Subcutaneous adipose tissue (tissue), 4 donors: ENCODE results near the gene RGR. TPM values are rescaled to one million over a fixed set of nuclear protein-coding genes. Genes with fewer than 3 reads are reported as not detected.

ENCODE experiments used
- total RNA-seq, 4 donors: library from RNA; depleted of rRNA; stranded (reverse); fragments of >200 nt; gene quantifications; one replicate each; pipeline ENCODE4 v1.1.0, GENCODE V29; 2016
- TF ChIP-seq, protein P1 (sequence below): fragments of 450-650 bp; IDR thresholded peaks from one replicate; pipeline ENCODE4 v1.5.1; 2016; ENCODE audit warnings: low read depth, mild to moderate bottlenecking, control low read depth, antibody characterized with exemption, moderate library complexity

Gene RGR
- total RNA-seq, 4 donors from 2014 or later = 0.44 TPM; not detected in 3

DNA sequence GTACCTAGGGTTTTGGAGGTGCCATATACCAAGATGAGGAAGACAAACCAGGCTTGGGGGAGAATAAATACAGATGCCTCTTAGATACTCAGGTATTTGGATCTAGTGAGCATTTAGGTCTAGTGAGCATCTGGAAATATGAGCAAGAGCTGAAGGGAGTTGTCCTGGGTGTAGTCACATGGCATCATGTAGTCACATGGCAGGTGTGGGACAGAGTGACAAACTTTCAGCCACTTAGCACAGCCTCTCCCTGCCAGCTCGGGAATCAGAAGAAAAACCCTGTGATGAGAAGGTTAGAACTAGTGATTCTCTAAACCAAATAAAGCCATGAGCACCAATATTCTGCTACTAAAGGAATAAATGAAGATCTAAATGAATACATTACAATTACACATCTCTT lies 24.3 kb downstream of the RGR start:
- TF ChIP-seq, protein P1, sequence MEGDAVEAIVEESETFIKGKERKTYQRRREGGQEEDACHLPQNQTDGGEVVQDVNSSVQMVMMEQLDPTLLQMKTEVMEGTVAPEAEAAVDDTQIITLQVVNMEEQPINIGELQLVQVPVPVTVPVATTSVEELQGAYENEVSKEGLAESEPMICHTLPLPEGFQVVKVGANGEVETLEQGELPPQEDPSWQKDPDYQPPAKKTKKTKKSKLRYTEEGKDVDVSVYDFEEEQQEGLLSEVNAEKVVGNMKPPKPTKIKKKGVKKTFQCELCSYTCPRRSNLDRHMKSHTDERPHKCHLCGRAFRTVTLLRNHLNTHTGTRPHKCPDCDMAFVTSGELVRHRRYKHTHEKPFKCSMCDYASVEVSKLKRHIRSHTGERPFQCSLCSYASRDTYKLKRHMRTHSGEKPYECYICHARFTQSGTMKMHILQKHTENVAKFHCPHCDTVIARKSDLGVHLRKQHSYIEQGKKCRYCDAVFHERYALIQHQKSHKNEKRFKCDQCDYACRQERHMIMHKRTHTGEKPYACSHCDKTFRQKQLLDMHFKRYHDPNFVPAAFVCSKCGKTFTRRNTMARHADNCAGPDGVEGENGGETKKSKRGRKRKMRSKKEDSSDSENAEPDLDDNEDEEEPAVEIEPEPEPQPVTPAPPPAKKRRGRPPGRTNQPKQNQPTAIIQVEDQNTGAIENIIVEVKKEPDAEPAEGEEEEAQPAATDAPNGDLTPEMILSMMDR = no peak

DNA sequence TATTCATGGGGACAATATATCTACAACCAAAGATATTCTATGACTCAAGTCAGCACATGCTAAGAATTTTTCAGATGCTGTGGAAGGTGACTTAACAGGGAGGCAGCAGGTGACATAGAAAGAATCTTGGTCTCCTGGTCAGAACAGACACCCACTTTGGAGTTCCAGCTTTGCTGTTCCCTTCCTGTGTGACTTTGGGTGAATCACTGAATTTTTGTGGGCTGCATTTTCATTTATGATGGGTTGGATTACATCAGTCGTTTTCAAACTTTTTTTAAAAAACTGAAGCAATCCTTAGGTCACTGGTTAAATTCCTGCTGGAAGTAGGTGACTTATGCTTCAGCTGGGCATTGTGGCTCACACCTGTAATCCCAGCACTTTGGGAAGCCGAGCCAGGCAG lies 24.9 kb downstream of the RGR start:
- TF ChIP-seq, protein P1 = no peak

DNA sequence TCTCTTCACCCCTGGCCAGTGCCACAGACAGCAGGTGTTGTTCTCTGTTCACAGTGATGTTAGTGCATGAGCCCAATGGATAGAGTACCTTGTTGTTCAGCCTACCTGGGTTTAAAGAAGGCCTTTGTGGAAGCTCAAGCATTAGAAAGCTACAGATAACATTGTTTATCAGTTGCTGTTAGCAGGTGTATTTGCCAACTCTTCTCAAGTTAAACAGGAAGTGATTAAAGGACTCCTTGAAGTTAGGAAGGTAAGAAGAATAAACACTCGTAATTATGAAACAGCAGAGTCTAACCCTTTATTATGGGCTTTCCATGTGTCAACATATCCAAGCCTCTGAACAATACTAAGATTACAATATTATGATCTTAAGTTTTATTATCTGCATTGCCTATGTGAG lies 25.9 kb downstream of the RGR start:
- TF ChIP-seq, protein P1 = no peak

DNA sequence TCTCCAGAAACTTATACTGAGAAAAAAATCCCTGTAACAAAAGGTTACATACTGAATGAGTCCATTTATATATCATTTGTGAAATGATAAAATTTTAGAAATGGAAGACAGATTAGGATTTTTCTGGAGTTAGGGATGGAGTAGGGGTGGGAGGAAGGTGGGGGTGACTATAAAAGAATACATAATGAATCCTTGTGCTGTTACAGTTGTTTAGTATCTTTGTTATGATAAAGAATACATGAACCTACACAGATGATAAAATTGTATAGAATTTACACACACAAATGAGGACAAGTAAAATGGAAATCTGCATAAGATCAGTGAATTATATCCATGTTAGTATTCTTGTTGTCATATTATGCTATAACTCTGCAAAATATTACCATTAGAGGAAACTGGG lies 41.8 kb downstream of the RGR start:
- TF ChIP-seq, protein P1 = no peak

DNA sequence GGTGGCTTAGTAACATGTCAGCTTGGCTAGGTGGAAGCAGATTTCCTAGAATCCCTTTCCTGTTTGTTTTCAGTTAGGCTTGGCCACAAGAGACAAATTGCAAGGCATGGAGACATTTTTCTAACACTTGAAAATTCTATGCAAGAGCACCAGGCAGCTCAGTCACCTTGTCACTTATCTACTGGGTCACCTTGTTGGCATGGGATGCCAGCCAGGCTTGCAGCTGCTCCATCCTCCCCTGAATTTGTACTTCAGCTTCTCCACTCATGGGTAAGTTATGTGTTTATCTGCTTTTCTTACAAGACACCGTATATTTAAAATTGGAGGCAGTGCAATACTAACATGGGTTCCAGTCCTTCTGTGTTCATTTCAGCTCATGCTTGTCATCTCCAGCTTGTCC lies 43.3 kb downstream of the RGR start:
- TF ChIP-seq, protein P1 = no peak

DNA sequence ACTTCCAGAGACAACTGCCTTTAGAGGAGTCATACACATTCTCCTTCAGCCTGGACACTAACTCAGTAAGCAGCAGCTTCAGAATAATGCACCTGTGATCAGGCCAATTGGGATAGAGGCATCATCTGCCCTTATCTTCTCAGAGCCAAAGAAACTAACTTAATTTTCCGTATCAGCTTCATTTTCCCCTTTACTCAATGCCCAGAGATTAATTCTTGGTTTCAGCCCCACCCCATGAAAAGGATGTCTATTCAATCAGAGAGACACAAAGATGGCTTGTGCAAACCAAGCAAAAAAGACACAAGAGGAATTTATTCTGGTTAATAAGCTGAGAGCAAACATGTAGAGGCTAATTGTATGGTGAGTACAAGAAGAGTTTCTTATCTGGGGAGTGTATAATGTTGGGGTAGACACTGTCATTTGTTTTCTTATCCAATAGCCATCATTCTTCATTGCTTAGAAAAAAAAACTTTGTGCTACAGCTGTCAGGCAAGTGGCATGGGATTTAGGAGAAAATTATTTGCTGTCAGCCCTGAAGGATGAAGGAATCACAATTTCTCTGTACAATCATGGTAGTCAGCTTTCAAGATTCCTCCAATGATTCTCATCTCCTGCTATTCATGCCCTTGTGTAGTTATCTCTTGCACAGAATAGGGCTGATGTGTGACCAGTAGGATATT lies 44.8 kb downstream of the RGR start:
- TF ChIP-seq, protein P1 = no peak

DNA sequence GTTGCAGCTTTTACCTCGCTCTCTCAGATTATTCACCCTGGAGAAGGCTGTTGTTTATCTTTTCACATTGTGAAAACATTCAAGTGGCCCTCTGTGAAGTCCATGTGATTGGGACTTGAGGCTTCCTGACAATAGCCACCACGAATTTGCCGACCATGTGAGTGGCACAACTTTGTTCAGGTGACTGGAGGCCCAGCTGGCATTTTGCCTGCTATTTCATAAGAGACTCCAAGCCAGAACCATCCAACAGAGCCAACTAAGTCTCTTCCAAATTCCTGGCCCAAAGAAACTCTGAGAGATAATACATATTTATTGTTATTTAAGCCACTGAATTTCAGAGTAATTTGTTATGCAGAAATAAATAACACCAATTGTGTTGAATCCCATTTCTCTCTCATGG lies 45.4 kb downstream of the RGR start:
- TF ChIP-seq, protein P1 = no peak
